ENCODE results near the gene C19orf12. TPM values are rescaled to one million over a fixed set of nuclear protein-coding genes. Genes with fewer than 3 reads are reported as not detected.

Gene C19orf12
- total and polyA plus RNA-seq, 2 donors (not counting 1 experiment from before 2014, with no cell fraction given): 25.4 to 26.8 TPM

DNA sequence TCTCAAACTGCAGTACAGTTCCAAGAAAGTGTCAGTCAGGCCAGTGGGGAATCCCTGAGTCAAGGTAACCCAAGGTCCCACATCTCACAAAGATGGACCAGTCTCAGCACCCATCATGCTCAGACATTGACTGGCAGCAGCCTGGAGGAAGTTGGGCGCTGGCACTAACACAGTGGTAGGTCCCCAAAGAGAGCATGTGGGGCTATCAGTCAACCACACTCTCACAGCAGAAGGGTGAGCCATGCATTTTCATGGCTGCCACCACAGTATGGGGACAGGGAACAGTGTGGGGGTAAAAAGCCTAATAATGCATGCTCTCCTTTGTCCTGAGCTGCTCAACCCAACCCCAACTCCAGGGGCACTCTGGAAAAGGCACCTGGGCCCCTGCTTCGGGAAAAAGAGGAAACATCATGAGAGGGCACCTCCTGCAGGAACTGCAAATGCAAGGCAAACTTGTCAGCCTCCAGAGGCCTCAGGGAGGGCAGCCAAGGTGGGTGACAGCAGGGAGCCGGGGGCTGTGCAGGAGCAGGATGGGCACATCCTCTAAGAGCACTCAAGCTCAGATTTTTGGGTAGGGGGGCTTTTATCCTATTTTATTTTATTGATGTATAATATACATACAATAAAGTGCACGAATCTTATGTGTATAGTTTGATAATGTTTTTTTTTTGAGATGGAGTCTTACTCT is 59.3 kb downstream of the C19orf12 start:
- H3K4me3 ChIP-seq (replicated peaks in 1 of 4; ENCODE audit: control extremely low read depth in 1 of 4, insufficient read depth in 1 of 4, low read depth in 3 of 4, low read length in 4 of 4): no peak overlapping the region
- TF ChIP-seq, protein P1, sequence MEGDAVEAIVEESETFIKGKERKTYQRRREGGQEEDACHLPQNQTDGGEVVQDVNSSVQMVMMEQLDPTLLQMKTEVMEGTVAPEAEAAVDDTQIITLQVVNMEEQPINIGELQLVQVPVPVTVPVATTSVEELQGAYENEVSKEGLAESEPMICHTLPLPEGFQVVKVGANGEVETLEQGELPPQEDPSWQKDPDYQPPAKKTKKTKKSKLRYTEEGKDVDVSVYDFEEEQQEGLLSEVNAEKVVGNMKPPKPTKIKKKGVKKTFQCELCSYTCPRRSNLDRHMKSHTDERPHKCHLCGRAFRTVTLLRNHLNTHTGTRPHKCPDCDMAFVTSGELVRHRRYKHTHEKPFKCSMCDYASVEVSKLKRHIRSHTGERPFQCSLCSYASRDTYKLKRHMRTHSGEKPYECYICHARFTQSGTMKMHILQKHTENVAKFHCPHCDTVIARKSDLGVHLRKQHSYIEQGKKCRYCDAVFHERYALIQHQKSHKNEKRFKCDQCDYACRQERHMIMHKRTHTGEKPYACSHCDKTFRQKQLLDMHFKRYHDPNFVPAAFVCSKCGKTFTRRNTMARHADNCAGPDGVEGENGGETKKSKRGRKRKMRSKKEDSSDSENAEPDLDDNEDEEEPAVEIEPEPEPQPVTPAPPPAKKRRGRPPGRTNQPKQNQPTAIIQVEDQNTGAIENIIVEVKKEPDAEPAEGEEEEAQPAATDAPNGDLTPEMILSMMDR (conservative IDR thresholded peaks at IDR 0.05 in 1 of 2, IDR thresholded peaks at IDR 0.05 in 1 of 2; ENCODE audit: low read depth in 1 of 2, low read length in 2 of 2): no peak
- no peak for TF ChIP-seq EZH2 (IDR thresholded peaks at IDR 0.05; ENCODE audit: low read length, missing control alignments)
- no peak overlapping the region for H3K4me2 ChIP-seq (ENCODE audit: extremely low read depth, insufficient read depth, low read length)
- no peak overlapping the region for H2AFZ ChIP-seq (ENCODE audit: low read length)
- H3K9ac ChIP-seq (ENCODE audit: insufficient read depth, low read length): no peak overlapping the region
- no peak for DNase-seq (ENCODE audit: low read depth in 2 of 2)
- H3K27me3 ChIP-seq (ENCODE audit: control insufficient read depth, insufficient read depth, low read length): no peaks in the 10 kb centered on the region
- H3K36me3 ChIP-seq (ENCODE audit: control insufficient read depth, insufficient read depth, low read length): no peaks in the 10 kb centered on the region
- no peaks in the 10 kb centered on the region for H4K20me1 ChIP-seq (ENCODE audit: control insufficient read depth, extremely low read depth, insufficient read depth, low read length)
- H3K79me2 ChIP-seq (ENCODE audit: control insufficient read depth, insufficient read depth, low read length): no peaks in the 10 kb centered on the region
- H3K4me1 ChIP-seq (ENCODE audit: control insufficient read depth, extremely low read depth, insufficient read depth, low read length): no peaks in the 10 kb centered on the region
- no peak overlapping the region for H3K27ac ChIP-seq (ENCODE audit: insufficient read depth, low read length)
- no peaks in the 10 kb centered on the region for H3K9me3 ChIP-seq (ENCODE audit: control insufficient read depth, insufficient read depth, low read depth, low read length)

DNA sequence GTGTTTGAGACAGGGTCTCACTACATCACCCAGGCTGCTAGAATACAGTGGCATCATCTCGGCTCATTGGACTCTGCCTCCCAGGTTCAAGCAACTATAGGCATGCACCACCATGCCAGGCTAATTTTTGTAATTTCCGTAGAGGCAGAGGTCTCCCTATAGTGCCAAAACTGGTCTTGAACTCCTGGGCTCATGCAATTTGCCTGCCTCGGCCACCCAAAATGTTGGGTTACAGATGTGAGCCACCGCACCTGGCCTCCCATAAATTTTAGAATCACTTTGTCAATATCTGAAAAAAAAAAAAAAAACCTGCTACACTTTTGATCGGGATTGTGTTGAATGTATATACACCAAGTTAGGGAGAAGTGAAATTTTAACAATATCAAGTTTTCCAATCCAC is 61.7 kb downstream of the C19orf12 start:
- Histone ChIP-seq H3K4me1 (ENCODE audit: control insufficient read depth, extremely low read depth, insufficient read depth, low read length) (no peaks in the 10 kb centered on the region), H3K36me3 (ENCODE audit: control insufficient read depth, insufficient read depth, low read length) (no peaks in the 10 kb centered on the region), H3K27me3 (ENCODE audit: control insufficient read depth, insufficient read depth, low read length) (no peaks in the 10 kb centered on the region), H3K79me2 (ENCODE audit: control insufficient read depth, insufficient read depth, low read length) (no peaks in the 10 kb centered on the region), H3K9me3 (ENCODE audit: control insufficient read depth, insufficient read depth, low read depth, low read length) (no peaks in the 10 kb centered on the region), H3K9ac (ENCODE audit: insufficient read depth, low read length) (no peak overlapping the region), H3K4me2 (ENCODE audit: extremely low read depth, insufficient read depth, low read length) (no peak overlapping the region), H2AFZ (ENCODE audit: low read length) (no peak overlapping the region), H4K20me1 (ENCODE audit: control insufficient read depth, extremely low read depth, insufficient read depth, low read length) (no peaks in the 10 kb centered on the region), H3K27ac (ENCODE audit: insufficient read depth, low read length) (no peak overlapping the region), H3K4me3 (replicated peaks in 1 of 4; ENCODE audit: control extremely low read depth in 1 of 4, insufficient read depth in 1 of 4, low read depth in 3 of 4, low read length in 4 of 4) (no peak overlapping the region)
- no peak for DNase-seq (ENCODE audit: low read depth in 2 of 2)
- TF ChIP-seq EZH2 (IDR thresholded peaks at IDR 0.05; ENCODE audit: low read length, missing control alignments): no peak
- TF ChIP-seq, protein P1 (conservative IDR thresholded peaks at IDR 0.05 in 1 of 2, IDR thresholded peaks at IDR 0.05 in 1 of 2; ENCODE audit: low read depth in 1 of 2, low read length in 2 of 2): no peak

DNA sequence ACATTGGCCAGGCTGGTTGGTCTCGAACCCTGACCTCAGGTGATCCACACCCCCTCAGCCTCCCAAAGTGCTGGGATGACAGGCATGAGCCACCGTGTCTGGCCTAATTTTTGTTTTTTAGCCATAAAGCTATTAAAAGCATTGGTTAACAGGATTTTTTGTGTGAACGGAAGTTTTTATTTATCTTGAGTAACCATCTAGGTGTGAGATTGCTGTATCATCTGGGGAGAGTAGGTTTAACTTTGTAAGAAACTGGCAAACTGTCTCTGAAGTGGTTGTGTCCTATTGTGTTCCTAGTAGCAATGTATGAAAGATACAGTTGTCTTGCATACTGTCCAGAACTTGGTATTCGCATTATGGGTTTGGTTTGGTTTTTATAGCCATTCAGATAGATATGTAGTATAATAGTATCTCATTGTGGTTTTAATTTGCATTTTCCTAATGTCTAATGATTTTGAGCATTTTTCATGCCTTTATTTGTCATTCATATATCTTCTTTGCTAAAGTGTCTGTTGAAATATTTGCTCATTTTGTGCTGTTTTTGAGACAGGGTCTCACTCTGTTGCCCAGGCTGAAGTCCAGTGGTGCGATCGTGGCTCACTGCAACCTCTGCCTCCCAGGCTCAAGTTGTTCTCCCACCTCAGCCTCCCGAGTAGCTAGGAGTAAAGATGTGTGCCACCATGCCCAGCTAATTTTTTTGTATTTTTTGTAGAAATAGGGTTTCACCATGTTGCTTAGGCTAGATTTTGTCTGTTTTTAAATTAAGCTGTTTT is 63.3 kb downstream of the C19orf12 start:
- no peak overlapping the region for H3K4me3 ChIP-seq (replicated peaks in 1 of 4; ENCODE audit: control extremely low read depth in 1 of 4, insufficient read depth in 1 of 4, low read depth in 3 of 4, low read length in 4 of 4)

More for the DNA sequence above, 63.3 kb downstream of the C19orf12 start:
- Histone ChIP-seq H3K79me2 (ENCODE audit: control insufficient read depth, insufficient read depth, low read length) (no peaks in the 10 kb centered on the region), H3K36me3 (ENCODE audit: control insufficient read depth, insufficient read depth, low read length) (no peaks in the 10 kb centered on the region), H3K27me3 (ENCODE audit: control insufficient read depth, insufficient read depth, low read length) (no peaks in the 10 kb centered on the region), H3K9ac (ENCODE audit: insufficient read depth, low read length) (no peak overlapping the region), H3K4me1 (ENCODE audit: control insufficient read depth, extremely low read depth, insufficient read depth, low read length) (no peaks in the 10 kb centered on the region), H3K9me3 (ENCODE audit: control insufficient read depth, insufficient read depth, low read depth, low read length) (no peaks in the 10 kb centered on the region), H3K4me2 (ENCODE audit: extremely low read depth, insufficient read depth, low read length) (no peak overlapping the region), H3K27ac (ENCODE audit: insufficient read depth, low read length) (no peak overlapping the region), H4K20me1 (ENCODE audit: control insufficient read depth, extremely low read depth, insufficient read depth, low read length) (no peaks in the 10 kb centered on the region), H2AFZ (ENCODE audit: low read length) (no peak overlapping the region)
- no peak for TF ChIP-seq EZH2 (IDR thresholded peaks at IDR 0.05; ENCODE audit: low read length, missing control alignments)
- TF ChIP-seq, protein P1 (conservative IDR thresholded peaks at IDR 0.05 in 1 of 2, IDR thresholded peaks at IDR 0.05 in 1 of 2; ENCODE audit: low read depth in 1 of 2, low read length in 2 of 2): no peak
- no peak for DNase-seq (ENCODE audit: low read depth in 2 of 2)
